Adipose tissue (tissue), 3 donors: ENCODE data around the gene SHISA8. TPM values are rescaled to one million over a fixed set of nuclear protein-coding genes. Genes with fewer than 3 reads are reported as not detected.
"Not testable (repeated sequence)": the region's sequence is repeated elsewhere in the genome, so short reads cannot be mapped to it uniquely, and the experiment has no call there.

ENCODE experiments used
- H3K27ac ChIP-seq: one replicate; pipeline ENCODE4 v1.5.1; 2013; ENCODE audit warnings: low read depth, low read length
- WGBS, 3 donors: extraction: QIAGEN DNeasy Blood & Tissue Kit; methylation state at CpG; one replicate each; pipeline ENCODE4 v1.1.7; 2013; 5-methylcytosine and 5-hydroxymethylcytosine counted together
- polyA plus RNA-seq, 3 donors: library from polyadenylated mRNA; stranded (reverse); fragments of 200-250 nt; gene quantifications; one replicate each; pipeline ENCODE4 v1.2.3, GENCODE V29; 2013
- donor health status: healthy with polysubstance abuse.
- donor health status: Bipolar disorder and iron deficiency.
- donor health status: healthy.

Gene SHISA8
- polyA plus RNA-seq, 3 donors, result not detected

DNA sequence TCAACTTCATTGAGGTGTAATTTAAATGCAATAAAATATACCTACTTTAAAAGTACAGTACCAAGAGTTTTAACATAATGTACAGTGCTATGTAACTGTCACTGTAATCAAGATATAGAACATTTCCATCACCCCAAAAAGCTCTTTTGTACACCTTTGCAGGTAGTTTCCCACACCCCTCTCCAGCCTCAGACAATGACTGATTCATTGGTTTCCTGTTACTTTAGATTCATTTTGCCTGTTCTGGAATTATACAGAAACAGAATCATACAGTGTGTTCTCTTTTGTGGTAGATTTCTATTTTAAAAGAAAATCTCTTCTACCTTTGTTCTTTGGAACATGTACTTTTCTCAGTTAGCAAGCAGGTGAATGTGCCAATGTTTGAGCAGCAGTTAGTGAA lies 38.2 kb downstream of the SHISA8 start:
- no peak overlapping the region for H3K27ac ChIP-seq

DNA sequence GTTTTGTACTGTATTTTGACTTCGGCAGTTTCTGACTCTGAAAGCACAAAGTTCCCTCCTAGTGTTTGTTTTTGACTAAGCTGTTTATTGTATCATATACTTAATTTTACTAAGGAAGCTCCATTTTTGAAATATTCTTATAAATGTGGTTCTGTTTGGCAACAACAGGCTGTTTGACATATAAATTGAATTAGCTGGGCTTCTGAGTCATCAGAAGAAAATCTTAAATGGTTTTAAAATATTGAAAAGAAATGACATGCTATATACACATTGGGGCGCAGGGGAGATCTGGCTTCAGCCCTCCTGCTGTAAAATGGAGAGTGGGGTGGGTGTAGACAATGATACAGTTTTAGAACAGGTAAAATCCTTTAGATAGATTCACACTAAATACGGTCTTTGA lies 38.6 kb downstream of the SHISA8 start:
- whole genome bisulfite sequencing, 3 donors, result 93 to 96% (median 95%) methylated on average over 3 of the region's 3 CpGs

DNA sequence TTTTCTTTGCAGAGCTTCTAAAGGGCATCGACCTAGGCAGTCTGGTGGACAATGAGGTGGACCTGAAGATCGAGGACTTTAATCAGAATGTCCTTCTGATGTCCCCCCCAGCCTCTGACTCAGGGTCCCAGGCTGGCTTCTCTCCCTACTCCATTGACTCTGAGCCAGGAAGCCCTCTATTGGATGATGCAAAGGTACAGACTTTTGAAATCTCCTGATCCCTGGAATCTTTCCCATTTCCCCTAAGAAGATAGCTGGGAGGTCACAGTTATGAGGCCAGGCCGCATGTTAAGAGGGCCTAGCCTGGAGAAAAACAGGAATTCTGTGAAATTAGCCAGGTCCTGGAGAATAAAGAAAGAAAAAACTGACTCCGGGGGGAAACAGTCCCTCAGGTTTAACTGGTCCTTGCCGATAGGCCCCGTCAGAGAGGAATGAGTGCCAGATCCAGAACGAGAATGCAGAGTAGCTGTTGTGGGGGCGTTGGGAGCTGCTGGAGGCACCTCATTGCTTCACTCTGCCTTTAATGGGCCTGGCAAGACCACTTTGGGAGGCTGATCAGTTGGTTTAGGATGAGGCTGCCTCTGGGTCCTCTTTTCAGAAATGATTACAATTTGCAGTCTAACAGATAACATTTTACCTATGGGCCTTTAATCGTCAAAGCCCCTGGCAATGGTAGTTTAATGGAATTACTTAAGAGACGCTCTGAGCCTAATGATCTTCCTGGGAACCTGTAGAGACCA lies 39.2 kb downstream of the SHISA8 start:
- no peak overlapping the region for H3K27ac ChIP-seq
- WGBS, 3 donors, result 87% methylated on average over 10 of the region's 10 CpGs

More for the DNA sequence above, 38.6 kb downstream of the SHISA8 start:
- H3K27ac ChIP-seq, result no peak overlapping the region

DNA sequence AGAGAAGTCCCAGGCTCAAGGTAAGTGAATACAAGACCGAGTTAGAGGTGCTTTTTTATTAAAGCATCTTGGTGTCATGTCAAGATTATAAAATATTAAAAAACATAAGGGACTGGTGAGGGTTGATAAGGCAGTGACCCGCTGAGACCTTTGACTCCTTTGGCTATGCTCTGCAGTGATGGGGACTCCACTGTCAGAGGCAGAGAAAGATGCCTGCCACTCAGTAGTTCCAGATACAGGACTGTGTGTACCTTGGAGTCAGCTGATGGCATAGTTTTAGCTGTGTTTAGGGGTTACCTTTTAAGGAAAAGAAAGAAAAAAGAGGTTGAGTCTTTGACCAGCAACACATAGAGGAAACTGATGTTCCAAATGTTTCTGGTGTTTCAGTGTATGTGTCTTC lies 40.8 kb downstream of the SHISA8 start:
- WGBS, 3 donors, result 88 to 93% (median 91%) methylated on average over 2 of the region's 2 CpGs
- H3K27ac ChIP-seq, result no peak overlapping the region

DNA sequence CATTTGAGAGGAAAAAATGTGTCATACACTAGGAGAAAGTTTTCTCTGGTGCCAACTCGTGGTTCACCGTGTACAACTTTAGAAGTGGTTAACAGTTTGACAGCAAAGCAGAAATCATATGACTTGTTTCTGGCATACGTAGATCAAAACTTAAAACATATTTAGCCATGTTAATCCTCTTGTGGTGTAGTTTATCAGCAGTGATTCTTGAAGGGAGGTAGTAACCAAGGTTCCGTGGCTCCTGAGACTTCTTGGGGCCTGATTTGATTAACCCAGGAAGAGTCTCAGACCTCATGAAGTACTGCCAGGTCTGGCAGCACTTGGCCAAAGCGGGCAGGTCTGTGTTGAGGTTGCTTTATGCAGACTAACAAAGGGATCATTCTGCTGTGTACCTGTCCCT lies 41.5 kb downstream of the SHISA8 start:
- H3K27ac ChIP-seq, result no peak overlapping the region
- 73 to 78% (median 73%) methylated on average over 5 of the region's 5 CpGs for WGBS, 3 donors

DNA sequence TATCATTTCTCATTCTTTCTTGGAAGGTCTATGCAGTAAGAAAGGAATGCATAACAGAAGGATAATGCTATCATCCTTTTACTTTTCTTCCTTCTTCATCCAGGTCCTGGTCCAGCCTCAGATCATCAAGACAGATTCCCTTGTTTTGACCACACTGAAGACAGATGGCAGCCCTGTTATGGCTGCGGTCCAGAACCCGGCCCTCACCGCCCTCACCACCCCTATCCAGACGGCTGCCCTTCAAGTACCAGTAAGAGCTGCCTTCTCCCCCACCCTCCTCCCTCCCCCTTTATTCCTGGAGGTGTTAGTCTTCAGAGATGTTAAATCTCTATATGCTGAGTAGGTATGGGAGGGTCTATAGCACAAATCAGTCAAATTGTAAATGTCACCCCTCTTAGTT lies 44.1 kb downstream of the SHISA8 start:
- 85 to 88% (median 87%) methylated on average over 4 of the region's 4 CpGs for WGBS, 3 donors

DNA sequence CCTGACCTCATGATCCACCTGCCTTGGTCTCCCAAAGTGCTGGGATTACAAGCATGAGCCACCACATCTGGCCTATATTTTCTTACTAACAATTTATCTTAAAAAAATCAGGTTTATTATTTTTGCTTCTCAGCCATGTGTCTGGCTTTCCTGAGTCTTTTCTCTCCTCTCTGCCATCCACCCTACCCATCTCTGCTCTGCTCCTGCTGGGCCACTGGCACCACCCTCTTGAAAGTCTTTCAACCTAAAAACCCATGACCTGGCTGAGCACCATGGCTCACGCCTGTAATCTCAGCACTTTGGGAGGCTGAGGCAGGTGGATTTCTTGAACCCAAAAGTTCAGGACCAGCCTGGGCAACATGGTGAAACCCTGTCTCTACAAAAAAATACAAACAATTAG lies 44.8 kb downstream of the SHISA8 start:
- not testable (repeated sequence) for H3K27ac ChIP-seq
- WGBS, 3 donors, result 96 to 100% (median 100%) methylated on average over 1 of the region's 1 CpG

More for the DNA sequence above, 44.1 kb downstream of the SHISA8 start:
- no peak overlapping the region for H3K27ac ChIP-seq

DNA sequence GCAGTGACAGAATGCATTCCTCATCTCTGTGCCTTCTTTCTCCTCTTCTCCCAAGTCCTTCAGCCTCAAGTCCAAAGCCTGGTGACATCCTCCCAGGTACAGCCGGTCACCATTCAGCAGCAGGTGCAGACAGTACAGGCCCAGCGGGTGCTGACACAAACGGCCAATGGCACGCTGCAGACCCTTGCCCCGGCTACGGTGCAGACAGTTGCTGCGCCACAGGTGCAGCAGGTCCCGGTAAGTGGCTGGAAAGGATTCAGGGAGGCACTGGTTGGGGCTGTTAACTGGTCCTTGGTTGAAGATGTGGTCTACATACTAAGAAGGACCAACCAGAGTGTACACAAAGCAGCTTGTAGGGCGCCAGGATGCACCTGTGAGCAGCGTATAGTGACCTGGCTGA lies 46.3 kb downstream of the SHISA8 start:
- H3K27ac ChIP-seq, result no peak overlapping the region
- 91 to 98% (median 97%) methylated on average over 10 of the region's 10 CpGs for WGBS, 3 donors

DNA sequence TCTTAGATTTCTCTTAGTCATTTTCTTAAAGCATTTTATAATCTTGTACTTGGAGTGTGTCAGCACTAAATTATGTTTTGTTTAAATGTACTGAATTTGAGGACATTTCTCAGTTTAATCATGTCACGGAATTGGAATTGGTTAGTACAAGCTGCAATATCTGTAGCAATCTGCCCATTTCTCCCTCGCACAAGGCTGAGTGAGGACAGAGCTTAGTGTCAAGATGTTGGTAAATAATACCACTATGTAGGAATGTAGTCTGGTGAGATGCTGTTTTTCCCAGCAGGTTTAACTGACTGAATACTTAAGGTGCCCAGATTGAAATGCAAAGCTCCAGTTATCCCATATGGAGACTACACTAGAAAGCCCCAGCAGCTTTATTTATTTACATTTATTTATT lies 51.4 kb downstream of the SHISA8 start:
- 73 to 86% (median 77%) methylated on average over 2 of the region's 2 CpGs for WGBS, 3 donors
- no peak overlapping the region for H3K27ac ChIP-seq

DNA sequence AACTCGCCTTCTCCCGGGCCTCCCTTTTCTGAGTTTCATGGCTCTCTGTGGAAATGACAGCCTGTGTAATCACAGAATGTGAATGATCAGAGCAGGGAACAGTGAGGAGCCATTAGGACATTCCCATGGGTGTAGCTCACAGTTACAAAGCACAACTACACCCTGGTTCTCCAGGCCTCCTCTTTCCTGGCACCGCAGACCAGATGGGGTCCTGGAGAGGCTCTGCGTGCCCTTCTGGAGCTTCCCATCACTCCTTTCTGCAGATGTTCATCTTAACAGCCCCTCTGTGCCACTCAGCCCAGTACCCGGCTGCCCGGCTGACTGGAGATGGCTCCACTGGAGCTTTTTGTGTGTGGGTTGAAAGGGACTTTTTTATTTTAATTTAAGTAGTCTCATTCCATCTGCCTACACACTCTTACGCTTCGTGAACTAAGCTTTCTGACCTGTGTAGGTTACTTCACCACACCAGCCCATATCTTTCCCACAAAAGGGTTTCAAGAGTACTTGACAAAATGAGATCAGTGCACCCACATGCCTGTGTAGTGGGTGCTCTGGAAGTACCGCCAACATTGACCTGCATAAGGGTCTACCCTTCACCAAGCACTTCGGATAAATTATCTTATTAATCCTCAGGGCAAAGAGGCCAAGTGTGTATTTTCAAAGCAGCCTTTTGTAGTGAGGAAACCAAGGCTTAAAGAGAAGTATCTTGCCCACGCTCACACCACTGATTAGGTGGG lies 52.2 kb downstream of the SHISA8 start:
- H3K27ac ChIP-seq, result peak overlapping the region; percentile 54
- WGBS, 3 donors, result 69 to 86% (median 78%) methylated on average over 11 of the region's 11 CpGs

DNA sequence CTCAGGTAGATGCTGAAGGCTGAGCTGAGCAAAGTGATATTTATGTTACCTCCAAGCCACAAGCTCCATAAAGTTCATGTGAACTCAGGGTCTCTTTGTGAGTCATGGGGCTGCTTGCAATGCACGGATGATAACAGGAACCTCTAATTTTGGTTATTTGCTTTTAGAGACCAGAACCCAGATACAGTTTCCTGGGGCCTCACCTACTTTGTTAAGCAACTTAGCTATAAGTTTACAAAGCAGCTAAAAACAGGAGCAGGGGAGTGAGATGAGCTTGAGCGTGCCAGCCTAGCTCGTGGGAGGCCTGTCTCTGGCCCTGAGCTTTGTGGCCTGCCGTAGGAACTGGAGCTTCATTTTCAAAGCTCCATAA lies 52.7 kb downstream of the SHISA8 start:
- 28 to 48% (median 29%) methylated on average over 4 of the region's 4 CpGs for WGBS, 3 donors
- H3K27ac ChIP-seq, result peak overlapping the region; percentile 54

Other genes with a start within 250 kb of the SHISA8 start
- gene SNU13, start 226.2 kb downstream of the SHISA8 start, polyA plus RNA-seq, result 100 to 1,000 TPM in 2 of 3 donors, 10 to 100 TPM in 1; 78.2 to 139 (median 121) TPM
- gene MEI1, start 215.6 kb downstream of the SHISA8 start, polyA plus RNA-seq, result 1 to 10 TPM in 1 of 3 donors, under 1 TPM in 2; 0.34 to 1.6 (median 0.86) TPM
- 1 to 10 TPM in 2 of 3 donors, under 1 TPM in 1; 0.79 to 2.9 (median 1.8) TPM for gene CCDC134, start 114.4 kb downstream of the SHISA8 start, polyA plus RNA-seq
- 10 to 100 TPM; 20.8 to 40.6 (median 35.8) TPM for gene SREBF2, start 82.0 kb downstream of the SHISA8 start, polyA plus RNA-seq
- under 1 TPM in 2 of 3 donors, not detected in 1; 0.19 to 0.38 TPM for gene TNFRSF13C, start 11.7 kb upstream of the SHISA8 start, polyA plus RNA-seq
- 1 to 10 TPM in 2 of 3 donors, under 1 TPM in 1; 0.74 to 3.1 (median 1.1) TPM for gene CENPM, start 32.1 kb upstream of the SHISA8 start, polyA plus RNA-seq
- under 1 TPM; 0.09 to 0.79 (median 0.70) TPM for gene SEPTIN3, start 54.4 kb upstream of the SHISA8 start, polyA plus RNA-seq
- gene WBP2NL, start 83.7 kb upstream of the SHISA8 start, polyA plus RNA-seq, result 1 to 10 TPM in 1 of 3 donors, under 1 TPM in 2; 0.18 to 1.1 (median 0.45) TPM
- 10 to 100 TPM in 1 of 3 donors, 1 to 10 TPM in 2; 6.6 to 17.6 (median 7.6) TPM for gene NAGA, start 155.7 kb upstream of the SHISA8 start, polyA plus RNA-seq
- gene PHETA2, start 159.2 kb upstream of the SHISA8 start, polyA plus RNA-seq, result 10 to 100 TPM in 2 of 3 donors, 1 to 10 TPM in 1; 7.9 to 14.5 (median 11.8) TPM
- 100 to 1,000 TPM in 1 of 3 donors, 10 to 100 TPM in 2; 53.3 to 129 (median 86.4) TPM for gene SMDT1, start 164.6 kb upstream of the SHISA8 start, polyA plus RNA-seq
- 10 to 100 TPM; 51.6 to 94.7 (median 94.1) TPM for gene NDUFA6, start 175.7 kb upstream of the SHISA8 start, polyA plus RNA-seq
- gene CYP2D6, start 215.7 kb upstream of the SHISA8 start, polyA plus RNA-seq, result 1 to 10 TPM in 2 of 3 donors, under 1 TPM in 1; 0.85 to 1.2 (median 1.1) TPM